H1 (cell line): ENCODE results near the gene DMWD. TPM values are rescaled to one million over a fixed set of nuclear protein-coding genes. Genes with fewer than 3 reads are reported as not detected.

ENCODE experiments used
- CTCF ChIA-PET: fragments of 300-600 bp; sonication (Branson Sonifier 250); formaldehyde crosslinking; loops from one replicate; lab custom pipeline; 2021; ENCODE audit not compliant: partially characterized antibody; lab: Charles Lee
- POLR2A ChIA-PET: fragments of 300-600 bp; sonication (Branson Sonifier 250); formaldehyde crosslinking; loops from one replicate; lab custom pipeline; 2021; ENCODE audit warnings: inconsistent platforms; ENCODE audit not compliant: partially characterized antibody; lab: Charles Lee
- DNase-seq, 2 experiments: peaks; one replicate each; pipeline versions ENCODE4 v3.0.0 to v3.0.0-alpha.2; 2010 to 2022; ENCODE audit warnings: low spot score in 2 of 2, low read depth in 1 of 2, mixed read lengths in 1 of 2
- FAIRE-seq: peaks from 2 replicates; lab custom pipeline; 2011; peaks lifted over from hg19 to GRCh38; lab: Jason Lieb, UNC
- H2AFZ ChIP-seq: 2 replicates; pipeline ENCODE4 v1.8.1; 2012; ENCODE audit warnings: low read length, inconsistent platforms
- H2AK5ac ChIP-seq: 2 replicates; pipeline ENCODE4 v1.6.1; 2013; ENCODE audit warnings: low read depth, low read length
- H2BK120ac ChIP-seq: replicated peaks from 2 replicates; pipeline ENCODE3; 2013; ENCODE audit warnings: low read depth, low read length, inconsistent platforms
- H2BK12ac ChIP-seq: 2 replicates; pipeline ENCODE4 v1.6.1; 2013; ENCODE audit warnings: low read depth, low read length
- H2BK15ac ChIP-seq: 2 replicates; pipeline ENCODE4 v1.6.1; 2013; ENCODE audit warnings: low read length
- H2BK20ac ChIP-seq: 2 replicates; pipeline ENCODE4 v1.6.1; 2013; ENCODE audit warnings: low read length
- H2BK5ac ChIP-seq: 2 replicates; pipeline ENCODE4 v1.6.1; 2013; ENCODE audit warnings: low read depth, low read length
- H3K14ac ChIP-seq: 2 replicates; pipeline ENCODE4 v1.6.1; 2013; ENCODE audit warnings: inconsistent platforms; ENCODE audit not compliant: insufficient read length
- H3K18ac ChIP-seq: 2 replicates; pipeline ENCODE4 v1.6.1; 2013; ENCODE audit warnings: low read length; ENCODE audit errors: extremely low read depth
- H3K23ac ChIP-seq: 2 replicates; pipeline ENCODE4 v1.6.1; 2013; ENCODE audit warnings: inconsistent platforms; ENCODE audit not compliant: insufficient read length
- H3K23me2 ChIP-seq: 2 replicates; pipeline ENCODE4 v1.6.1; 2013; ENCODE audit warnings: low read depth, low read length
- H3K27ac ChIP-seq: 2 replicates; pipeline ENCODE4 v1.6.1; 2011; ENCODE audit warnings: low read depth, low read length, inconsistent platforms
- H3K27me3 ChIP-seq, 4 experiments: replicated peaks in 1 of 4; 1 replicate in 1 of 4; 2 replicates in 3 of 4; pipeline versions ENCODE4 v1.6.1 to v1.8.1; 2011 to 2013; ENCODE audit warnings: low read length in 3 of 4, mild to moderate bottlenecking in 3 of 4, inconsistent platforms in 2 of 4, mixed read lengths in 2 of 4, moderate library complexity in 1 of 4; ENCODE audit not compliant: control insufficient read depth in 3 of 4, insufficient read depth in 3 of 4; ENCODE audit errors: extremely low read depth in 1 of 4
- H3K36me3 ChIP-seq, 4 experiments: 2 replicates each; pipeline versions ENCODE4 v1.6.1 to v1.8.1; 2011 to 2013; ENCODE audit warnings: mild to moderate bottlenecking in 4 of 4, low read length in 3 of 4, moderate library complexity in 2 of 4, control low read depth in 1 of 4, inconsistent platforms in 1 of 4; ENCODE audit not compliant: insufficient read depth in 4 of 4, control insufficient read depth in 2 of 4
- H3K4ac ChIP-seq: replicated peaks from 2 replicates; pipeline ENCODE3; 2013; ENCODE audit warnings: low read length, low read depth, mixed read lengths, inconsistent platforms; ENCODE audit not compliant: insufficient read length
- H3K4me1 ChIP-seq, 4 experiments: replicated peaks in 1 of 4; 1 replicate in 1 of 4; 2 replicates in 3 of 4; pipeline versions ENCODE4 v1.6.1 to v1.8.1; 2011 to 2013; ENCODE audit warnings: low read length in 3 of 4, inconsistent platforms in 2 of 4, mixed read lengths in 1 of 4; ENCODE audit not compliant: insufficient read depth in 4 of 4, control insufficient read depth in 3 of 4
- H3K4me2 ChIP-seq, 2 experiments: 2 replicates each; pipeline versions ENCODE4 v1.6.1 to v1.8.1; 2011 to 2013; ENCODE audit warnings: low read depth in 2 of 2, low read length in 2 of 2, control low read depth in 1 of 2, inconsistent platforms in 1 of 2, mild to moderate bottlenecking in 1 of 2; ENCODE audit not compliant: insufficient read depth in 1 of 2
- H3K4me3 ChIP-seq, 4 experiments: fragments of 200-600, 300-600 bp in 1 of 4; sonication (generic), shearing (Covaris generic), sonication (Bioruptor Twin) in 1 of 4; 2 replicates each; pipeline versions ENCODE4 v1.5.1 to v1.8.1; 2011 to 2016; ENCODE audit warnings: low read length in 4 of 4, low read depth in 3 of 4, control low read depth in 2 of 4, inconsistent platforms in 2 of 4, mild to moderate bottlenecking in 2 of 4, mixed read lengths in 1 of 4, moderate library complexity in 1 of 4; ENCODE audit not compliant: insufficient read depth in 2 of 4; ENCODE audit errors: extremely low read depth in 1 of 4
- H3K56ac ChIP-seq: replicated peaks from 2 replicates; pipeline ENCODE3; 2013; ENCODE audit warnings: low read depth, mild to moderate bottlenecking, mixed read lengths, low read length, inconsistent platforms; ENCODE audit not compliant: insufficient read length
- H3K79me1 ChIP-seq: 2 replicates; pipeline ENCODE4 v1.6.1; 2013; ENCODE audit warnings: low read depth, low read length, control low read depth
- H3K79me2 ChIP-seq, 2 experiments: 2 replicates each; pipeline versions ENCODE4 v1.6.1 to v1.8.1; 2012 to 2013; ENCODE audit warnings: low read length in 2 of 2, mild to moderate bottlenecking in 2 of 2, inconsistent platforms in 1 of 2; ENCODE audit not compliant: insufficient read depth in 2 of 2, control insufficient read depth in 1 of 2
- H3K9ac ChIP-seq, 4 experiments: replicated peaks in 1 of 4; 1 replicate in 1 of 4; 2 replicates in 3 of 4; pipeline versions ENCODE4 v1.6.1 to v1.8.1; 2011 to 2013; ENCODE audit warnings: low read depth in 3 of 4, low read length in 3 of 4, control low read depth in 2 of 4, mild to moderate bottlenecking in 2 of 4, moderate library complexity in 2 of 4, inconsistent platforms in 1 of 4; ENCODE audit errors: extremely low read depth in 1 of 4
- H3K9me3 ChIP-seq, 2 experiments: 2 replicates each; pipeline versions ENCODE4 v1.6.1 to v1.8.1; 2012 to 2013; ENCODE audit warnings: mild to moderate bottlenecking in 2 of 2, moderate library complexity in 2 of 2, control low read depth in 1 of 2, inconsistent platforms in 1 of 2, low read depth in 1 of 2, low read length in 1 of 2, mixed read lengths in 1 of 2; ENCODE audit not compliant: insufficient read depth in 2 of 2
- H4K20me1 ChIP-seq, 2 experiments: replicated peaks in 1 of 2; 2 replicates each; pipeline versions ENCODE3 to v1.8.1; 2011 to 2013; ENCODE audit warnings: inconsistent platforms in 2 of 2, low read length in 2 of 2, mild to moderate bottlenecking in 1 of 2; ENCODE audit not compliant: insufficient read depth in 2 of 2, control insufficient read depth in 1 of 2
- H4K5ac ChIP-seq: 2 replicates; pipeline ENCODE4 v1.6.1; 2013; ENCODE audit warnings: low read length, low read depth, mixed read lengths, inconsistent platforms; ENCODE audit not compliant: insufficient read length
- H4K8ac ChIP-seq: 2 replicates; pipeline ENCODE4 v1.8.0; 2013; ENCODE audit warnings: mild to moderate bottlenecking, moderate library complexity, low read length, inconsistent platforms; ENCODE audit not compliant: insufficient read depth; ENCODE audit errors: extremely low read depth
- H4K91ac ChIP-seq: replicated peaks from 2 replicates; pipeline ENCODE3; 2013; ENCODE audit warnings: low read length, mixed read lengths, inconsistent platforms; ENCODE audit not compliant: insufficient read length
- BRCA1 ChIP-seq: IDR thresholded peaks from 2 replicates; pipeline ENCODE4 v1.6.1; 2012; ENCODE audit warnings: low read depth, low read length, improper control_type of control experiment
- CHD1 ChIP-seq: IDR thresholded peaks from 2 replicates; pipeline ENCODE4 v1.6.1; 2012; ENCODE audit warnings: low read depth, low read length, improper control_type of control experiment
- FOSL1 ChIP-seq: IDR thresholded peaks from 2 replicates; pipeline ENCODE4 v1.6.1; 2011; ENCODE audit warnings: mild to moderate bottlenecking, low read depth, low read length, moderate library complexity; ENCODE audit not compliant: insufficient read depth
- HDAC2 ChIP-seq, 2 experiments: fragments of 300-600 bp in 1 of 2; sonication (generic) in 1 of 2; IDR thresholded peaks; 2 replicates each; pipeline ENCODE4 v1.6.1; 2011 to 2012; ENCODE audit warnings: low read depth in 2 of 2, low read length in 2 of 2, mild to moderate bottlenecking in 2 of 2, moderate library complexity in 2 of 2, borderline replicate concordance in 1 of 2, inconsistent platforms in 1 of 2
- JUN ChIP-seq: IDR thresholded peaks from 2 replicates; pipeline ENCODE4 v1.6.1; 2011; ENCODE audit warnings: low read depth, mild to moderate bottlenecking, improper control_type of control experiment, low read length
- KDM1A ChIP-seq: fragments of 200-600, 300-600 bp; sonication (generic); IDR thresholded peaks from 2 replicates; pipeline ENCODE4 v1.7.1; 2016; ENCODE audit warnings: mild to moderate bottlenecking, low read length, borderline replicate concordance
- SRF ChIP-seq: IDR thresholded peaks from 2 replicates; pipeline ENCODE4 v1.6.1; 2011; ENCODE audit warnings: mild to moderate bottlenecking, low read depth, low read length, moderate library complexity
- WGBS, 2 experiments: shearing (Covaris generic) in 1 of 2; methylation state at CpG; one replicate each; pipeline versions ENCODE4 v1.1.6 to v1.1.7; 2013 to 2015; ENCODE audit warnings: low lambda C conversion rate in 2 of 2, mixed read lengths in 2 of 2, inconsistent platforms in 1 of 2, low coverage in 1 of 2, missing lambda C conversion rate in 1 of 2; ENCODE audit not compliant: insufficient replicate concordance in 2 of 2, insufficient coverage in 1 of 2, insufficient read length in 1 of 2; ENCODE audit errors: extremely low coverage in 1 of 2, missing lambda C conversion rate in 1 of 2; 5-methylcytosine and 5-hydroxymethylcytosine counted together
- polyA plus RNA-seq, 7 experiments: library from polyadenylated mRNA; depleted of rRNA in 3 of 7; stranded (reverse) in 5 of 7; unstranded in 2 of 7; fragments of >200 nt in 5 of 7; fragments of 200-250 nt in 2 of 7; gene quantifications; 1 replicate in 5 of 7; 2 replicates in 1 of 7; 4 replicates in 1 of 7; pipeline versions ENCODE4 v1.2.1 to v1.2.3, GENCODE V29; 2011 to 2013; ENCODE audit warnings: missing spikeins in 2 of 7, mixed read lengths in 2 of 7
- total RNA-seq: library from RNA; stranded (reverse); fragmentation: NEBNext Ultra II Directional; extraction: Animal tissue kit (Norgen Biotek cat#: 25700); gene quantifications from 2 replicates; pipeline ENCODE4 v1.2.1, GENCODE V29; 2021

Gene DMWD
- total and polyA plus RNA-seq, 2 of the 8 experiments (the other 6 are each of a cell fraction or from before 2014, with no cell fraction given) = 13.6 to 41.0 TPM

DNA sequence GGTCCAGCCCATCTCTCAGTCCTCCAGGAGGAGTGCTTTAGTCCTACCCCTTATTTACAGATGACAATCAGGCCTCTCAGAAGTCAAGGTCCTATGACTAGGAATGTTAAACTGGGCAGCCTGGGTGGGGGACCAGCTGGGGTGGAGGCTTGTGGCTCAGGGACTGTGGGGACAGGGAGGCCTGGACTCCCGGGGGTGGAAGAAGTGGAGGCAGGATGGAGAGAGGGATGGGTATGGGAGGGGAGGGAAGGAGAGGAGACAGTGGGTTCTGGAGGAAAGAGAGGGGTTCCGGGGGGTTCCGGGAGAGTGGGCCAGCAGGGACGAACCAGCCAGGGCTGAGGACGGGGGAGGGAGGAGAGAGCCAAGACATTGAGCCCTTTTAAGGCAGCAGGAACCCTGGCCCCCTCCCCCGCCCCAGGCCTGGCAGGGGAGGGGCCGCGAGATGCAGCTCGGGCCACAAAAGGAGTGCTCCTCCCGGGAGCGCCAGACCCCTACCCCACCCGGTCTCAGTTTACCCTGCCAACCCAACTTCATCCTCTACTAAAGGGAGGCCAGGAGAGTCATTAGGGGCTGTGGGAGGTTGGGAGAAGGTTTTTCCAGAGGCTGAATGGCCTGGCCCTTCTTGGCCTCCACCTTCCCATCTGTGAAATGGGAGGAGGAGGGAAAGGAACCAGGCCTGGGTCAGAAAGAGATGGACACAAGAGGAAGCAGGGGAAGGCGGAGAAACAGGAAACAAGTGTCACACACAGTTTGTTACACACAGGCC, 12.0 kb downstream of the DMWD start:
- no peak overlapping the region for H3K23ac ChIP-seq
- 0 out of 2 replicates have a peak overlapping the region, but pooled peaks have one; percentile 32 for H2BK20ac ChIP-seq
- peaks cover 3 to 26% (median 15%) of the 10 kb centered on the region in 4 experiments for H3K4me1 ChIP-seq
- H3K4me3 ChIP-seq = no peak overlapping the region
- no peak overlapping the region for H2AFZ ChIP-seq
- no peak overlapping the region for H4K91ac ChIP-seq
- peaks cover 3 to 15% (median 7%) of the 10 kb centered on the region in 4 experiments; a peak in 6 of 8 replicates for H3K36me3 ChIP-seq
- peak overlapping the region in 1 of 2 experiments; percentile 58; a peak in 1 of 4 replicates for H3K4me2 ChIP-seq
- no peak overlapping the region for H3K18ac ChIP-seq
- H3K79me1 ChIP-seq = 0 out of 2 replicates have a peak, but pooled peaks cover 4% of the 10 kb centered on the region
- H3K56ac ChIP-seq = no peak overlapping the region
- H3K27me3 ChIP-seq = peaks cover 0 to 6% (median 0%) of the 10 kb centered on the region in 4 experiments; a peak in 1 of 7 replicates
- ChIA-PET POLR2A (interaction anchor here (0.9 to 9.5 kb wide), 8 partner anchors 9 to 194 kb away, joined by 3 to 133 read pairs (median 5); partner anchors contain the start of genes DMWD, FOXA3 and SIX5), CTCF (interaction anchor here (1.1 to 5.1 kb wide), 4 partner anchors 8 to 111 kb away, joined by 4 to 45 read pairs (median 10); partner anchors contain the start of gene SIX5)
- peaks cover 4% of the 10 kb centered on the region; the same call in 1 of the 2 replicates for H3K23me2 ChIP-seq
- FAIRE-seq (no peak), DNase-seq (no peak)
- 71% methylated on average over 13 of the region's 13 CpGs; no CpG with 5 or more reads in 1 of the 2 experiments for WGBS, 2 experiments
- no peak overlapping the region for H2BK5ac ChIP-seq
- 0 out of 2 replicates have a peak overlapping the region, but pooled peaks have one; percentile 39 for H2BK12ac ChIP-seq
- H4K8ac ChIP-seq = no peak overlapping the region; the same call in 1 of the 2 replicates
- 0 out of 4 replicates have a peak, but pooled peaks of 1 of the 2 experiments have one; percentile 46 for TF ChIP-seq HDAC2 (IDR thresholded peaks at IDR 0.05; ENCODE audit: borderline replicate concordance in 1 of 2, low read depth in 2 of 2, low read length in 2 of 2)
- peak; percentile 36; the same call in 1 of the 2 replicates for TF ChIP-seq SRF
- no peak for TF ChIP-seq JUN
- peak; percentile 83; the same call in 1 of the 2 replicates for TF ChIP-seq KDM1A
- TF ChIP-seq FOSL1 = no peak
- no peak for TF ChIP-seq BRCA1
- TF ChIP-seq CHD1 = no peak
- H3K14ac ChIP-seq = no peak overlapping the region
- H3K9ac ChIP-seq = no peak overlapping the region
- H2BK15ac ChIP-seq = no peak overlapping the region
- no peak overlapping the region for H4K5ac ChIP-seq
- H3K27ac ChIP-seq = no peak overlapping the region
- 0 out of 2 replicates have a peak overlapping the region, but pooled peaks have one; percentile 39 for H2AK5ac ChIP-seq
- no peaks in the 10 kb centered on the region for H3K9me3 ChIP-seq
- H3K79me2 ChIP-seq = no peaks in the 10 kb centered on the region
- H4K20me1 ChIP-seq = peaks cover 15 to 19% of the 10 kb centered on the region in 2 experiments
- no peak overlapping the region for H2BK120ac ChIP-seq
- H3K4ac ChIP-seq = no peak overlapping the region
